Mesothelial cell of epicardium (in vitro differentiated cells): ENCODE results near the gene BROX. TPM values are rescaled to one million over a fixed set of nuclear protein-coding genes. Genes with fewer than 3 reads are reported as not detected.
"Not testable (repeated sequence)": the region's sequence is repeated elsewhere in the genome, so short reads cannot be mapped to it uniquely, and the experiment has no call there.

Source experiments
- DNase-seq, 2 experiments: peaks; one replicate each; pipeline ENCODE4 v3.0.0; 2021; ENCODE audit warnings: low spot score in 2 of 2; ENCODE audit not compliant: unreplicated experiment in 2 of 2
- H3K27ac Mint-ChIP-seq: 2 replicates; pipeline ENCODE4 v1.8.0; 2021; ENCODE audit warnings: mixed read lengths
- H3K27me3 Mint-ChIP-seq: 2 replicates; pipeline ENCODE4 v1.8.0; 2021; ENCODE audit warnings: low read depth, mixed read lengths
- H3K36me3 Mint-ChIP-seq: 2 replicates; pipeline ENCODE4 v1.8.0; 2021; ENCODE audit warnings: mixed read lengths
- H3K4me1 Mint-ChIP-seq: 2 replicates; pipeline ENCODE4 v1.8.0; 2021; ENCODE audit warnings: mixed read lengths
- H3K4me3 Mint-ChIP-seq: 2 replicates; pipeline ENCODE4 v1.8.0; 2021; ENCODE audit warnings: mild to moderate bottlenecking, moderate library complexity, mixed read lengths
- H3K9me3 Mint-ChIP-seq: 2 replicates; pipeline ENCODE4 v1.8.0; 2021; ENCODE audit warnings: mixed read lengths
- total RNA-seq: library from RNA; stranded (reverse); gene quantifications from 3 replicates; pipeline ENCODE4 v1.2.1, GENCODE V29; 2021
- TF ChIP-seq, protein P1 (sequence below): fragments of 200-600 bp; sonication (generic); IDR thresholded peaks from one replicate; pipeline ENCODE4 v1.5.0; 2021; ENCODE audit warnings: antibody characterized with exemption; ENCODE audit not compliant: unreplicated experiment

The BROX gene
- total RNA-seq, 1 donor from 2014 or later, result 31.9 TPM

DNA sequence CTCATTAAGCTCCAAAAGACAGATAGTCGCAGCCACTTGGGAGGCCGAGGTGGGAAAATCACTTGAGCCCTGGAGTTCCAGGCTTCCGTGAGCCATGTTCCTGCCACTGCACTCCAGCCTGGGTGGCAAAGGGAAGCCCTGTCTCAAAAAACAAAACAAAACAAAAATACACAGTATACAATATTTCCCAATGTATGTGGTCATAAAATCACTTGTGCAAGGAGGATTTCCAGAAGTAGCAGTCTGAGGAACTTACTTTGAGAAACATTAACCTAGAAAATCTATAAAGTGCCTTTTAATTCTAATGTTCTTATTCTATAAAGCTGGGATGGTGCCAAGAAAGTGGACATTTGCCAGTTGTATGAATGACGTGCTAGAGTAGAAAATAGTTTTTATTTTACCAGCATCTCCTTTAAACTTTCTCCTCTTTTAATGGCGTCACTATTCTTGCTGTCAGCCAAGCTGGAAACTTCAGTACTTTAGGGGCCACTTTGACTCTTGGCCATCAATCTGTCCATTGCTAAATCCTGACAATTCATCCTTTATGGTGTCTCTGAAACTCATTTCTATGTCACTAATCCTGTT is 47.2 kb downstream of the BROX start:
- no peaks in the 10 kb centered on the region for H3K36me3 Mint-ChIP-seq
- peaks cover 13% of the 10 kb centered on the region for H3K9me3 Mint-ChIP-seq
- DNase-seq, result no peak
- TF ChIP-seq, protein P1, sequence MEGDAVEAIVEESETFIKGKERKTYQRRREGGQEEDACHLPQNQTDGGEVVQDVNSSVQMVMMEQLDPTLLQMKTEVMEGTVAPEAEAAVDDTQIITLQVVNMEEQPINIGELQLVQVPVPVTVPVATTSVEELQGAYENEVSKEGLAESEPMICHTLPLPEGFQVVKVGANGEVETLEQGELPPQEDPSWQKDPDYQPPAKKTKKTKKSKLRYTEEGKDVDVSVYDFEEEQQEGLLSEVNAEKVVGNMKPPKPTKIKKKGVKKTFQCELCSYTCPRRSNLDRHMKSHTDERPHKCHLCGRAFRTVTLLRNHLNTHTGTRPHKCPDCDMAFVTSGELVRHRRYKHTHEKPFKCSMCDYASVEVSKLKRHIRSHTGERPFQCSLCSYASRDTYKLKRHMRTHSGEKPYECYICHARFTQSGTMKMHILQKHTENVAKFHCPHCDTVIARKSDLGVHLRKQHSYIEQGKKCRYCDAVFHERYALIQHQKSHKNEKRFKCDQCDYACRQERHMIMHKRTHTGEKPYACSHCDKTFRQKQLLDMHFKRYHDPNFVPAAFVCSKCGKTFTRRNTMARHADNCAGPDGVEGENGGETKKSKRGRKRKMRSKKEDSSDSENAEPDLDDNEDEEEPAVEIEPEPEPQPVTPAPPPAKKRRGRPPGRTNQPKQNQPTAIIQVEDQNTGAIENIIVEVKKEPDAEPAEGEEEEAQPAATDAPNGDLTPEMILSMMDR, result no peak
- peaks cover 20% of the 10 kb centered on the region for H3K4me1 Mint-ChIP-seq
- no peak overlapping the region for H3K27ac Mint-ChIP-seq
- H3K4me3 Mint-ChIP-seq, result no peak overlapping the region
- H3K27me3 Mint-ChIP-seq, result no peaks in the 10 kb centered on the region

- H3K9me3 Mint-ChIP-seq, result peaks cover 18% of the 10 kb centered on the region
- DNase-seq, result no peak
- H3K4me1 Mint-ChIP-seq, result peaks cover 19% of the 10 kb centered on the region
- no peaks in the 10 kb centered on the region for H3K36me3 Mint-ChIP-seq
- no peak overlapping the region for H3K27ac Mint-ChIP-seq
- no peaks in the 10 kb centered on the region for H3K27me3 Mint-ChIP-seq
- H3K4me3 Mint-ChIP-seq, result no peak overlapping the region
- TF ChIP-seq, protein P1, result no peak
Measured at GRCh38 chr1:222761083-222761482, 48.7 kb downstream of the BROX start.

DNA sequence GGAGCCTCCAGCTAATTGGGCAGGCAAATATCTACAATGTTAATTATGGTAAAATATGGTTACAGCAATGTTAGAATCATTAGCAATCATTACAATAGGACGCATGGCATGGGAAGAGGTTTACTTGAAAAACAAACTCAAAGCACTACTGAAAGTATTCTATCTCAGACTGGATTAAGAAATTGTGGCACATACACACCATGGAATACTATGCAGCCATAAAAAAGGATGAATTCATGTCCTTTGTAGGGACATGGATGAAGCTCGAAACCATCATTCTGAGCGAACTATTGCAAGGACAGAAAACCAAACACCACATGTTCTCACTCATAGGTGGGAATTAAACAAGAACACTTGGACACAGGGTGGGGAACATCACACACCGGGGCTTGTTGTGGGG is 49.8 kb downstream of the BROX start:
- DNase-seq, H3K4me3 Mint-ChIP-seq, H3K27ac Mint-ChIP-seq, H3K27me3 Mint-ChIP-seq, H3K36me3 Mint-ChIP-seq: not testable (repeated sequence)
- Mint-ChIP-seq H3K4me1 (peaks cover 15% of the 10 kb centered on the region), H3K9me3 (peaks cover 21% of the 10 kb centered on the region)

- Mint-ChIP-seq H3K27ac (no peak overlapping the region), H3K4me1 (no peaks in the 10 kb centered on the region), H3K36me3 (no peaks in the 10 kb centered on the region), H3K4me3 (no peak overlapping the region), H3K9me3 (peaks cover 40% of the 10 kb centered on the region), H3K27me3 (no peaks in the 10 kb centered on the region)
- TF ChIP-seq, protein P1, result no peak
- DNase-seq, result no peak
Measured at GRCh38 chr1:222767152-222767571, 54.8 kb downstream of the BROX start.

DNA sequence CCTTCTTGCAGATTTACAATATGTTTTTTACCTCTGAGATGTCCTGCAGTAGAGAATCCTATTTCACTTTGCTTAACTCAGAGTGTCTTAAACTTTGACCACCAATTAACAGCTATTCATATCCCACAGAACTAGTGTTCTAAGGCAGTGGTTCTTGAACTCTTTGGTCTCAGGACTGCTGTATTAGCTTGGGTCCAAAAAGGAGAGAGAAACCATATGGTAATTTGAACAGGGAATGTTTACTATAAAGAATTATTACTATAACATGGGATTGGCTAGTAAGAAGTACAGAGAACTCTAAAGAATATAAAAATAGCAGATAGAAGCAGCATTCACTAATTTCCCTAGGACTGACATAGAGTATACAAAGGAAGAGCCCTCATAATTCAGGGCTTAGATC is 56.2 kb downstream of the BROX start:
- no peaks in the 10 kb centered on the region for H3K4me1 Mint-ChIP-seq
- H3K27ac Mint-ChIP-seq, result no peak overlapping the region
- no peaks in the 10 kb centered on the region for H3K36me3 Mint-ChIP-seq
- no peak for DNase-seq
- peaks cover 39% of the 10 kb centered on the region for H3K9me3 Mint-ChIP-seq
- H3K27me3 Mint-ChIP-seq, result no peaks in the 10 kb centered on the region
- TF ChIP-seq, protein P1, result no peak
- no peak overlapping the region for H3K4me3 Mint-ChIP-seq

- H3K4me3 Mint-ChIP-seq, result no peak overlapping the region
- TF ChIP-seq, protein P1, result no peak
- H3K27ac Mint-ChIP-seq, result no peak overlapping the region
- no peak for DNase-seq
- no peaks in the 10 kb centered on the region for H3K27me3 Mint-ChIP-seq
- no peaks in the 10 kb centered on the region for H3K4me1 Mint-ChIP-seq
- H3K9me3 Mint-ChIP-seq, result peaks cover 34% of the 10 kb centered on the region
- no peaks in the 10 kb centered on the region for H3K36me3 Mint-ChIP-seq
Measured at GRCh38 chr1:222769181-222769580, 56.8 kb downstream of the BROX start.
